ENCODE measurements around the gene SCNN1G.
"Not testable (repeated sequence)": the region's sequence is repeated elsewhere in the genome, so short reads cannot be mapped to it uniquely, and the experiment has no call there.

The SCNN1G gene

DNA sequence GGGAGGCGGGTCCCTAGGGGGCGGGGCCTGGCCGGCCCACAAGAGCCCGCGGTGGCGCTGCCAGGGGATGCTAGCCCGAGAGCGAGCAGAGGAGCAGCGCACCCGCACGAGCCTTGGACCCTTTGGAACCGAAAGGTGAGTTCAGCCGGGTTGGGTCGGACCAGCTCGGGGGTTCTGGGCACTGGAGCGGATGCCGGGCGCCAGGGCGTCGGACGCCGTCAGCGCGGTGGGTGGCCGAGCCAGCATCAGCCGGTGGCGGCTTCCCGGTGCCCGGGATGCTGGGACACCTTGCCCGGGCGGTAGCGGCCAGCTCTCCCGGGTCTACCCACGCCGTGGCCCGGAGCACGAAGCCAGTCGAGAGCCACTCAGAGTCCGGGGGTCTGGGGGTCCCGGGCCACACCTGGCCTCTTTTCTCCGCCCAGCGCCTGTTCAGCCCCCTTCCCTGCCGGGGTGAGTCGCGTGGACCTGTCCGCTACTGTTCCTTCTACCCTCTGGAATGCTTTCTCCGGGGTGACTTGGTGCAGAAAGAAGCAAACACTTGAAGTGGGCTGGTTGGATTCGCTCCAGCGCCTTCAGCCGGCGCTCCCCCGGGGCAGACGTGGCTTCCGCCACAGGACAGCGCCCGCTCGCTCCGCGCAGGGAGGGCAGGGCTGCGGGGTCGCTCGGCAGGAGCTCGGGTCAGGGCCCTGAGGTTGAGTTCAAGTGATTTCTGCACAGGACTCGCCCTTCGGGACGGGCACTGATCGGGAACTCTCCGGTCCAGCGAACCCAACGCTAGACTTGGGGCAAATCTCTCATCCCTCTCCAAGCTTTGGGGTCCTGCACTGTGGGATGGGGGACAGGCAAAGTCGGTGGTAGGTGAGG is at the start of gene SCNN1G:
Gene SCNN1G, plus strand, starts transcription at position 67 of the 864 bp plus-strand sequence. CDS start 3,527 bp downstream, outside the sequence.
- no peak for DNase-seq (ENCODE audit: low read depth in 2 of 2)

DNA sequence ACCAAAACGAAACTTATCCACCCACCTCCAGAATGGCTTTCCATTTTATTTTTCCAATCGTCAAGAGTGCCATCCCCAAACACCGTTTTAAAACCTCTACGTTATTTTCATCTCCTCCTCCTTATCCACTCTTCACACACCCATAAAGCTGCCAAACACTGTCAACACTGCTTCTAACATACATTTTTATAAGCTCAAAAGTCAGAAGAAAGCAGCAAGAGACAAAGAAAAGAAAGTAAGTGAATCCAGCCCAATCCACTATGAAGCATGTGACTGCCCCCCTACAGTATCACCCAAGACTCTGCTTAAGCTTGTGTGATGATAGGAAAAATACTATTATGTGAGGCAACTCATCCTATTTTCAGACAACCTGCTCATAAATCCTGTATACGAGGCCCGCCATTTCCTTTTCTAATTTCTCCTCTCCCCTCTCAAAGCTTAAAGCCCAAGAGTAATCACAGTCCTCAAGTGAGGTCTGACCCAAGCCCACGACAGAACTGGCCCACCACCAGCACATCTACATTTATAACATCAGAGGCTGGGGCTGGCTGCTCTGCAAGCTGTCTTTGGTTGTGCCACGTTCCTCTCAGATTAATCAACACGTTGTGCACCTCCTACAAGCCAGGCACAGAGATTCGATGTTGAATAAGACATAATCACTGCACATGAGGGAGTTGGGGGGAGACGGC is 49.6 kb upstream of the SCNN1G start:
- no peak for DNase-seq (ENCODE audit: low read depth in 2 of 2)

- no peak for DNase-seq (ENCODE audit: low read depth in 2 of 2)
Observed at GRCh38 chr16:23134274-23134673, 48.3 kb upstream of the SCNN1G start.

GRCh38 chr16:23137256-23137655 is 45.3 kb upstream of the SCNN1G start:
- no peak for DNase-seq (ENCODE audit: low read depth in 2 of 2)

DNA sequence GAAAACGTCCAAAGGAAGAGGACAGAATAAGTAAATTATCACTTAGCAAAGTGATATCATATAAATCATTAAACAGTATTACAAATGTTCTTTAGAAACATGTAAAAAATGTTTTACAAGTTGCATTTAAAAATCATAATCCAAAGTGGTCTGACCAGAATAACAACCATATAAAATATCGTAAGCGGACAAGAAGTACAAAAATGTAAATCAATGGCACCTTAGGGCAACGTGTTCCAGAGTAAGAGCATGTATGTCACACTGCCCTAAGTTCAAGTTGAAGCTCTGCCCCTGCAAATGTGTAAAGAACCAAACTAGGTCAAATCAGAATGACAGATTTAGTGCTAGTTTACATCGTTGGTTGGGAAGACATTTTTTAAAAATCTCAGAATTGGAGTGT is 44.7 kb upstream of the SCNN1G start:
- no peak for DNase-seq (ENCODE audit: low read depth in 2 of 2)

DNA sequence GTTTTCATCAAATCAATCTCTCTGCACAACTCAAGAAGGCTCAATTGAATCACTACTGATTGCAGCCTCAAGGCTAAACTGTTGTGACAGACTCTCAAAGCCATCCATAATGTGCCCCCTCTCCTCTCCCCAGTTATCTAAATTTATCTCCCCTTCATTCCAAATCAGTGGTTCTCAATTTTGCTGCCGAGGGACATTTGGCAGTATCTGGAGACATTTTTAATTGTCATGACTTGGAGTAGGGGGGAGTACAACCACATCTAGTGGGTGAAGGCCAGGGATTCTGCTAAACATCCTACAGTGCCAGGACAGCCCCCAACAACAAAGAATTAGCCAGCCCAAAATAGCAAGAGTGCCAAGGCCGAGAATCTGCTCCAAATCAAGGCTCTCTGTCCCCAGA is 42.4 kb upstream of the SCNN1G start:
- DNase-seq (ENCODE audit: low read depth in 2 of 2): no peak

DNA sequence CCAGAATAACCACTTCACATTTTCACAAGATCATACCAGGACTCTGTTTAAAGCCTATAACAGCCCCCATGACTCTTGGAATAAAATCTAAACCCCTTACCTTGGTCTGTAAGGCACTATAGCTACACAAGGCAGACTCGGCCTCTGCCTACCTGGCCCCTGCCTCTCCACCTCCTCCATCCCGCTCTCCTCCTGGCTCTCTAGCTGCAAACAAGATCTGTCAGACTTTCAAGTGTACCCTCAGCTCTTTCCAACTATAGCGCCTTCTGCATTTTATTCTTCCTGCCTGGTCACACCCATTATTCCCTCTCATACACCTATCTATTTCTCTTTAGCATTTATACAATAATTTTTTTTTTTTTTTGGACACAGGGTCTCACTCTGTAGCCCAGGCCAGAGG is 41.5 kb upstream of the SCNN1G start:
- no peak for DNase-seq (ENCODE audit: low read depth in 2 of 2)

- DNase-seq (ENCODE audit: low read depth in 2 of 2): no peak
Observed at GRCh38 chr16:23141500-23141899, 41.0 kb upstream of the SCNN1G start.

GRCh38 chr16:23141959-23142740 is 40.4 kb upstream of the SCNN1G start:
- no peak for DNase-seq (ENCODE audit: low read depth in 2 of 2)

- DNase-seq (ENCODE audit: low read depth in 2 of 2): no peak
Observed at GRCh38 chr16:23143391-23143790, 39.2 kb upstream of the SCNN1G start.

GRCh38 chr16:23144393-23144792 is 38.2 kb upstream of the SCNN1G start:
- not testable (repeated sequence) for DNase-seq (ENCODE audit: low read depth in 2 of 2)

- no peak for DNase-seq (ENCODE audit: low read depth in 2 of 2)
Observed at GRCh38 chr16:23145186-23145585, 37.4 kb upstream of the SCNN1G start.

DNA sequence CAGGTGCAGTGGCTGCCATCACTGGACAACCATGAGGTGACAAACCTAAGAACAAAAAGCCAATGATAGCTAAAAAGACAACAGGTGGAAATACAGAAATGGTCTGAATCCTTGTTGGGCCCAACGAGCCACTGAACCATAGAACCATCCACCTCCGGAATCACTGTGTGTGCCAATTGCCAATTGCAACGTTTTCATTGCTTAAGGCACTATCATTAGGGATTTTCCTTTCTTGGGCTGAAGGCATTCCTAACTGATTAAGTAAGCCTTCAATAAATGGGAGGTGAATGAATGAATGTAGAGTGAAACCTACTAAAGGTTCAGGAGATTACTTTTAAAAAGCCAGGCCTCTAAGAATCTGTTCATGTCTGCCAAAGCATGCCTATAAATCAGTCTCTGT is 36.9 kb upstream of the SCNN1G start:
- DNase-seq (ENCODE audit: low read depth in 2 of 2): no peak

DNA sequence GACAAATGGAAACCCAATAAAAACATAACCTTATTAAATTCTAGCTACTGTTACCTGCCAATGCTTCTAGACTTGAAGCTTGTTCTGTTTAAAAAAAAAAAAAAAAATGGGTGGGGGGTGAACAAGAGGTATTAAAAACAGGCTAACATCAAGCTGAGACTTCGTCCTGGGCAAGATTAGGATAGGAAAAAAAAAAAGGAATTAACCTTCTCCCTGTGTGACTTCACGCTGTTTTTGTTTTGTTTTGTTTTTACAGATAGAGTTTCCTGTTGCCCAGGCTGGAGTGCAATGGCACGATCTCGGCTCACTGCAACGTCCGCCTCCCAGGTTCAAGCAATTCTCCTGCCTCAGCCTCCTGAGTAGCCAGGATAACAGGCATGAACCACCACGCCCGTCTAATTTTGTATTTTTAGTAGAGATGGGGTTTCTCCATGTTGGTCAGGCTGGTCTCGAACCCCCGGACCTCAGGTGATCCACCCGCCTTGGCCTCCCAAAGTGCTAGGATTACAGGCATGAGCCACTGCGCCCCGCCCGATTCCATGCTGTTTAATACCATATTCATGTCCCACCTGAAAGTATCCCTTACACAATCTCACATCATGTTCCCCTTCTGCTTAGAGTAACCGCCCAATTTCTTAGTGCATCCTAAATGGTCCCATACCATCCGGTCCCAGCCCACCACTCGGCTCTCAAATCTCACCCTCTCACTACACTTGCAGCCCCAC is 35.5 kb upstream of the SCNN1G start:
- no peak for DNase-seq (ENCODE audit: low read depth in 2 of 2)

- DNase-seq (ENCODE audit: low read depth in 2 of 2): no peak
Observed at GRCh38 chr16:23147666-23148065, 34.9 kb upstream of the SCNN1G start.

- no peak for DNase-seq (ENCODE audit: low read depth in 2 of 2)
Observed at GRCh38 chr16:23148166-23148512, 34.4 kb upstream of the SCNN1G start.

DNA sequence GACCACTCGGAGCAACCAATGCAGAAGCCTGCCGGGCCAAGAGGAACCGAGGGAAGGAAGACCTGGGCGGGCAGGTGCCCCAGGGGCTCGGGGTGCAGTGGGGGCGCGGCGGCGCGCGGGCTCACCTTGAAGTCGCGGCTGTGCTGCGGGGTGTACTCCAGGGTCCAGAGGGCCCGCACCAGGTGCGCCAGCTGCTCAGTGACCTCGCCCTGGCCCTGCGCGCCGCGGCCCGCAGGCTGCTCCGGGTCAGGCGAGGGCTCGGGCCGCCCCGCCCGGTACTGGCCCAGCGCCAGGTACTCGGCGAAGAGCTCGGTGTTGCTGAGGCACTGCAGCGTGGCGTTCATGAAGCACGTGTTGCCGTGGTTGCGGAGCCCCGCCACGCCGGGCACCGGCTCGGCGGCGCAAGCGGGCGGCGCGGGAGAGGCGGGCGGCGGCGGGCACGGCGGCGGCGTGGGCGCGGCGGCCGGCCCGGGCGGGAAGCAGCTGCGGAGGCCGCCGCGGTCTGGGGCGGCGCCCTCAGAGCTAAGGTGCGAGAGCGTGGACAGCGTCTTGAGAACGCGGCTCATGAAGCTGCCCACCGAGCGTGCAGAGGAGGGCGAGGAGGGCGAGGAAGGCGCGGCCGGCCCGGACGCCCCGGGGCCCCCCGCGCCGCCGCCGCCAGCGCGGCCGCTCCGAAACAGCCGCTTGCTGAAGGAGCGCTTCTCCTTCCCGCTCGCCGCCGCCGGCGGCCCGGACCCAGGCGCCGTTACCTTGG is 33.9 kb upstream of the SCNN1G start:
- peak; percentile 39 to 53 for DNase-seq (ENCODE audit: low read depth in 2 of 2)

DNA sequence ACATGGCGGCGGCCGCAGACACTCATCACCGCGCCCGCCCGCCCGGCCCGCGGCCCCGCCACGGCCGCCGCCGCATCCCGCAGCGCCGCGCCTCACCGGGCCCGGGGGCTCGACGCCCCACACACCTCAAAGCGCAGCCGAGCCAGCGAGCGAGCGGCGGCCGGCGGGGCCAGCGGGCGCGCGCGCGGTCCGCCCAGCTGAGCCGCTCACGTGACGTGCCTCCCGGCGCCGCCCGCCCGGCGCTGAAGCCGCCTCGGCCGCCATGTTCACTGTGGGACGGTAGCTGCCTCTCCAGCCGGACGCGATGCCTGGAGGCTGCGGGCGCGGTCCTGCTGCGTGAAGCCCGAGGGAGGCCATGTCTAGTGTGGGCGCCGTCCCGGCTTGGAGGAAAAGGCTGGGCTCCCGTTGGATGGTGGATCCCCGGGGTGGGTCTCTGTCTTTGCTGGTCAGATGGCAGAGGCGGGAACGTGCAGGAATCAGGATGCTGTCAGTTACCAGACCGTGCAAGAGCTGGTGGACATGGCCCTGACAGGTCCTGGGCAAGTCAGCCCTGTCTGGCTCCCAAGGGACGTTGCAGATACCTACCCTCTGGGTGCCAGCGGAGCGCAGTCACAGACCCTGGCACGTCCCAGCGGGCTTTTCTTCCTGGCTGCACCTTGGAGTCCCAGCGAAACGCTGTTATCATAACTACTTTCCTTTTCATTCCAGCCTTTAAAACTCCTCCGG is 33.1 kb upstream of the SCNN1G start, which contains the start of gene USP31:
Gene USP31, minus strand, starts transcription at position 186 of the 726 bp plus-strand sequence. Its CDS starts 182 bp downstream, at position 4.
- DNase-seq (ENCODE audit: low read depth in 2 of 2): peak; percentile 80 to 84

GRCh38 chr16:23149993-23150364 is 32.6 kb upstream of the SCNN1G start:
- no peak for DNase-seq (ENCODE audit: low read depth in 2 of 2)
